RWPE1 (cell line): ENCODE measurements around the gene PHKB.

Experiments
- CTCF ChIA-PET: fragments of 350-600 bp; sonication (Branson Sonifier 250); formaldehyde crosslinking; extraction: SDS; loops from one replicate; lab custom pipeline; 2021; lab: Yijun Ruan, JAX
- POLR2A ChIA-PET: fragments of 400-600 bp; formaldehyde crosslinking; extraction: SDS; loops from one replicate; lab custom pipeline; 2020; ENCODE audit warnings: antibody characterized with exemption; ENCODE audit not compliant: low non-redundant PET; lab: Yijun Ruan, JAX
- DNase-seq: peaks from one replicate; pipeline ENCODE4 v3.0.0; 2012; ENCODE audit warnings: low spot score
- H3K27ac ChIP-seq: fragments of 450-650 bp; 2 replicates; pipeline ENCODE4 v1.5.1; 2017
- CTCF ChIP-seq: fragments of 450-650 bp; conservative IDR thresholded peaks from 2 replicates; pipeline ENCODE4 v1.5.1; 2017; ENCODE audit warnings: low read depth, mild to moderate bottlenecking

Gene PHKB

DNA sequence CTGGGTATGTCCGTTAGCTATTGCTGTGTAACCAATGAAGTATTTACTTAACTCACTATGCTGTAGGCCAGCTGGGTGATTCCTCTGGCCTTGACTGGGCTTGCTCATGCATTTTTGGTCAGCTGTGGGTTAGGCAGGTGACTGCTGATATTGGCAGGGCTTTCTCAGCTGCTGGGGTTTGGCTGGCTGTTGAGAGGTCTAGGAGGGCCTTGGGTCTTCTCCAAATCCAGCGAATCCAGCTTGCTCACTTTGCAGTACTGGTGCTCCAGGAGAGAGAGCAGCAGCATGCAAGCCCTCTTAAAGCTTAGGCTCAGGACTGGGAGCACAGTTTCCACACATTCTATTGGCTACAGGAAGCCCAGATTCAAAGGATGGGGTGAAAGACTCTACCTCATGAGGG, 270.1 kb downstream of the PHKB start:
- CTCF ChIA-PET: no interaction called here
- no peak for DNase-seq
- peak overlapping the region; percentile 61 for H3K27ac ChIP-seq
- no peak for TF ChIP-seq CTCF
- POLR2A ChIA-PET: no interaction called here

DNA sequence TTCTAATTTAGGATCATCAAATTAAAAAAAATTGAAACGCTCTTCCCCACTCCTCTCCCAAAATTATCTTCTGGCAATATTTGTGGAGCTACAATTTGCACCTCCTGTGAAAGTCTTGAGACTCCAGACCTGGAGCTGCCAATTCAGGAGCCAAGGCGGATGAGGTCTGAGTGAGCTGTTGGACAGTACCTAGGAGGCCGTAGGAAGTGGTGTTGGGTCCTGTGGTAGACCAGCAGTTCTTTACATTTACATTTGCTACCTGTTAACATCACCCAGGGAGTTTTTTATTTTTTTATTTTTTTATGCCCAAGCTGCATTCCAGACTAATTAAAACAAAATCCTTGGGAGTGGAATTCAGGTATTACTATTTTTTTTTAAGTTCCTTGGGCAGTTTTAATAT, 271.0 kb downstream of the PHKB start:
- DNase-seq: no peak
- ChIA-PET CTCF (interaction anchor here (0.6 to 0.7 kb wide), 2 partner anchors 85 to 234 kb away, joined by 4 to 6 read pairs; no protein-coding TSS in a partner anchor), POLR2A (no interaction called here)
- TF ChIP-seq CTCF: no peak
- H3K27ac ChIP-seq: peak overlapping the region; percentile 82; the same call in 1 of the 2 replicates

DNA sequence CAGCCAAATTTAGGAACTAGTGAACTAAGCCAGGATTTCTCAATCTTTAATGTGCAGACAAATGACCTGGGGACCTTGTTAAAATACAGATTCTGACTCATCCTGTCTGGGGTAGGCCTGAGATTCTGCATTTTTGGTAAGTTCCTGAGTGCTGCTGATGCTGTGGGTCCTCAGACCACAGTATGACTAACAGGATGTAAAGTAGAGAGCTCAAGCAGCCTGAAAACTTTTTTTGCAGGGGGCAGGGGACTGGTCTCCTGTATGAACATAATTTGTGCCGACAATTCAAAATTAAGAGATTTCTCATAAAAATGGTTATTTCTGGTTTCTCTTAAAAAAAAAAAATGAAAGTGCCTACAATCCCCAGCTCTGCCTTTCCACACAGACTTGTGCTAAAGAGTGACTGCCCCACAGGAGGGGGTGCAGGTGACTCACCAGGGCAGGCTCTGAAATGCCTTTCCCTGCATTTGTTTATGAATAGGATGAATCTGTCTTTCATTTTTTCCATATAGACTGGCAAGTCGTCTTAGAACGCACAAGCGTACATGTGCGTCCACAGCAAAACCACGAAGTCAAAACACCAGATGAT, 271.5 kb downstream of the PHKB start:
- peak overlapping the region; percentile 82 for H3K27ac ChIP-seq
- peak; percentile 81 for DNase-seq
- no peak for TF ChIP-seq CTCF
- POLR2A ChIA-PET: interaction anchor here (0.5 kb wide), 2 partner anchors 32 to 227 kb away, joined by 6 to 7 read pairs; no protein-coding TSS in a partner anchor
- CTCF ChIA-PET: interaction anchor here (0.6 to 0.7 kb wide), 2 partner anchors 233 to 460 kb away, joined by 5 to 6 read pairs; no protein-coding TSS in a partner anchor

DNA sequence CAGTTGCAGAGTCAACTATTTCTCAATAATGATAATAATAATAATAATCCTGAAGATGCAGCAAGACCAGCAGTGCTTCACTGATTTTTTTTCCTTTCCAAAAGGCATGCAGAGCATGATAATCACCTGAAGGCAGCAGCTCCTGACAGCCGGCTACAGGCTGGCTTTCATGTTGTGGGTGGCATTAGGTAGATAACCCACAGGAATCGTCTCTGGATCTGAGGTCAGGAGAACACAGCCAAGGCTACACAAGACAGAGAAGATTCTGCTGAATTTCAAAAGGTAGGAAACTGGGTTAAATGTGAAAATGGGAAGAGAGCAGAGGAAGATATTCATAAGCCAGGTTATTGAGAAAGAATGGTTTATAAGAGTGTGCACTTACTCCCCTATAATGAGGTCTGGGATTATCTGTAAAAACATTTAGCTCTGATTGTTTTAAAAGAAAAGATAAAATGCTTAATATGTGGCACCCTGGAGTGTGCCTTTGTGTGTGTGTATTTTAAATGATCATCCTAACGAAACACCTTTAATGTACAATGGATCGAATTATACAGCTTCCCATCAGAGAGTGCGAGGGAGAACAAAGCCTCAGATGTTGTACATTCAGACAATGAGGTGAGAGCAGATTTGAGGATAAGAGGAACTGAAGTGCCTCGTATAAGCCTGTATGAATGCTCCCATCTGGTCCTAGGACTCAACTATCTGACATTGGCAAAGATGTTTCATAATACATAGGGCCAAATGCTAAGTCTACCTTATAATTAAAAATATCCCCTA, 273.1 kb downstream of the PHKB start:
- POLR2A ChIA-PET: no interaction called here
- TF ChIP-seq CTCF: no peak
- no peak for DNase-seq
- CTCF ChIA-PET: no interaction called here
- no peak overlapping the region for H3K27ac ChIP-seq

DNA sequence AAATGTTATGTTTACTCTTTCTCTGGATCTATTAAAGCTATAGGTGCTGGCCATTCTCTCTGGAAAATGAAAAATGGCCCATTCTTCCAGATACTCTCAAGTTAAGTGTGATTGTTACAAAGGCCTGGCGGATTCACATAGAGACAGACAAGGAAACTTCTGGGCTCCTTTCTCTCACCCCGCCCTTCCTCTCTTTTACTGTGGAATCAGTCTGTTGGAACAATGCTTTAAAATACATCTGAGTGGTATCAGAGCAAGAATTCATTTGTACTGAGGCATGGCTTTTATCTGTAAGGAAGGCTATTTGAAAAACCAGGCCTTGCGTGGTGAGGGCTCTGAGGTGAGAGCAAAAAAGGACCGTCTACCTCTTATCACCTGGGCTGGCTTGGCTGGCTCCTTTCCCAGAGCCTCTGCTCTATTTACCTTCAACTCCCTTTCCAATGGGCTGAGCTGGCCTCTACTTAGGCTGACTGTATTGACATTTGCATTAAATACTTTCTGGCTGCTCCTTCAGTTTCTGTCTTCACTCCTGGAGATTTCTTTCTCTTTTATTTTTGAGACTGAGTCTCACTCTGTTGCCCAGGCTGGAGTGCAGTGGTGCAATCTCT, 274.0 kb downstream of the PHKB start:
- ChIA-PET POLR2A (no interaction called here), CTCF (no interaction called here)
- no peak for DNase-seq
- no peak for TF ChIP-seq CTCF
- no peak overlapping the region for H3K27ac ChIP-seq

- no peak for DNase-seq
- CTCF ChIA-PET: no interaction called here
- TF ChIP-seq CTCF: no peak
- POLR2A ChIA-PET: no interaction called here
- no peak overlapping the region for H3K27ac ChIP-seq
These were observed 289.2 kb downstream of the PHKB start for GRCh38 chr16:47750371-47750770.
